ENCODE measurements around the gene NFATC2IP.

Gene NFATC2IP

GRCh38 chr16:28950648-28951409 lies at the start of gene NFATC2IP:
NFATC2IP (plus strand) TSS chr16:28950937; CDS start chr16:28951012, 75 bp downstream.
- Histone ChIP-seq H3K4me3 (peak within 1 kb of the TSS; percentile 83 to 98 (median 94)), H3K27ac (peak within 1 kb of the TSS; percentile 76 to 94 (median 88))

- H3K4me3 ChIP-seq, result no peak overlapping the region
Measured at GRCh38 chr16:28901862-28902261, 48.9 kb upstream of the NFATC2IP start.

GRCh38 chr16:28902909-28903308 lies 47.8 kb upstream of the NFATC2IP start:
- H3K4me3 ChIP-seq, result no peak overlapping the region
- H3K27ac ChIP-seq, result peak overlapping the region in 1 of 21 experiments; percentile 29

More at GRCh38 chr16:28901862-28902261, 48.9 kb upstream of the NFATC2IP start:
- no peak overlapping the region for H3K27ac ChIP-seq

GRCh38 chr16:28903344-28904042 lies 47.2 kb upstream of the NFATC2IP start:
- Histone ChIP-seq H3K27ac (peak overlapping the region in 1 of 21 experiments; percentile 29), H3K4me3 (no peak overlapping the region)

GRCh38 chr16:28904363-28904762 lies 46.4 kb upstream of the NFATC2IP start:
- Histone ChIP-seq H3K27ac (no peak overlapping the region), H3K4me3 (no peak overlapping the region)

GRCh38 chr16:28904828-28905227 lies 45.9 kb upstream of the NFATC2IP start:
- no peak overlapping the region for H3K27ac ChIP-seq
- no peak overlapping the region for H3K4me3 ChIP-seq

GRCh38 chr16:28905229-28905754 lies 45.4 kb upstream of the NFATC2IP start:
- Histone ChIP-seq H3K27ac (no peak overlapping the region), H3K4me3 (no peak overlapping the region)

- Histone ChIP-seq H3K4me3 (no peak overlapping the region), H3K27ac (no peak overlapping the region)
Measured at GRCh38 chr16:28905800-28906372, 44.9 kb upstream of the NFATC2IP start.

GRCh38 chr16:28910086-28911031 lies 40.4 kb upstream of the NFATC2IP start:
- Histone ChIP-seq H3K4me3 (no peak overlapping the region), H3K27ac (peak overlapping the region in 1 of 21 experiments; percentile 57)

GRCh38 chr16:28912558-28912957 lies 38.2 kb upstream of the NFATC2IP start:
- H3K4me3 ChIP-seq, result no peak overlapping the region
- H3K27ac ChIP-seq, result no peak overlapping the region

GRCh38 chr16:28913946-28914724 lies 36.6 kb upstream of the NFATC2IP start:
- H3K27ac ChIP-seq, result no peak overlapping the region
- no peak overlapping the region for H3K4me3 ChIP-seq

GRCh38 chr16:28915181-28915580 lies 35.6 kb upstream of the NFATC2IP start:
- Histone ChIP-seq H3K4me3 (no peak overlapping the region), H3K27ac (no peak overlapping the region)

GRCh38 chr16:28917095-28917494 lies 33.6 kb upstream of the NFATC2IP start:
- Histone ChIP-seq H3K27ac (no peak overlapping the region), H3K4me3 (no peak overlapping the region)

- H3K4me3 ChIP-seq, result no peak overlapping the region
- H3K27ac ChIP-seq, result no peak overlapping the region
Measured at GRCh38 chr16:28918698-28919097, 32.0 kb upstream of the NFATC2IP start.

GRCh38 chr16:28923231-28923587 lies 27.5 kb upstream of the NFATC2IP start:
- peak overlapping the region in 5 of 21 experiments; percentile 97 to 100 (median 98) for H3K27ac ChIP-seq

GRCh38 chr16:28923652-28924398 lies 26.9 kb upstream of the NFATC2IP start:
- Histone ChIP-seq H3K27ac (peak overlapping the region in 20 of 21 experiments; percentile 95 to 100 (median 98)), H3K4me3 (peak overlapping the region; percentile 58 to 89 (median 70))

More at GRCh38 chr16:28923231-28923587, 27.5 kb upstream of the NFATC2IP start:
- H3K4me3 ChIP-seq, result no peak overlapping the region

- H3K27ac ChIP-seq, result peak overlapping the region in 20 of 21 experiments; percentile 95 to 100 (median 98)
- H3K4me3 ChIP-seq, result peak overlapping the region; percentile 58 to 89 (median 70)
Measured at GRCh38 chr16:28924399-28924761, 26.4 kb upstream of the NFATC2IP start.
